Loucy (cell line): Measurements from ENCODE around the gene ATG16L1.

Experiments used
- H2AFZ ChIP-seq: fragments of 200-600 bp; sonication (generic); 2 replicates; pipeline ENCODE4 v1.6.0; 2016; ENCODE audit warnings: antibody characterized with exemption, mild to moderate bottlenecking, low read length, moderate library complexity
- H3F3A ChIP-seq: fragments of 200-600 bp; 2 replicates; pipeline ENCODE4 v1.6.0; 2016; ENCODE audit warnings: antibody characterized with exemption, low read depth, mild to moderate bottlenecking
- H3K27me3 ChIP-seq: fragments of 200-600 bp; sonication (generic); 2 replicates; pipeline ENCODE4 v1.6.1; 2014; ENCODE audit warnings: low read length, mild to moderate bottlenecking; ENCODE audit not compliant: insufficient read depth, poor library complexity, severe bottlenecking
- H3K36me3 ChIP-seq: fragments of 200-600 bp; sonication (generic); 2 replicates; pipeline ENCODE4 v1.6.1; 2016; ENCODE audit warnings: low read length; ENCODE audit not compliant: insufficient read depth
- H3K4me1 ChIP-seq: fragments of 200-600 bp; sonication (generic); 2 replicates; pipeline ENCODE4 v1.5.1; 2014; ENCODE audit warnings: low read length, mild to moderate bottlenecking; ENCODE audit not compliant: insufficient read depth, poor library complexity, severe bottlenecking
- H3K4me2 ChIP-seq: fragments of 200-600 bp; sonication (generic); 2 replicates; pipeline ENCODE4 v1.6.0; 2014; ENCODE audit warnings: antibody characterized with exemption, low read length, low read depth, mild to moderate bottlenecking; ENCODE audit not compliant: poor library complexity, severe bottlenecking
- H3K4me3 ChIP-seq: fragments of 200-600 bp; sonication (generic); 2 replicates; pipeline ENCODE4 v1.5.1; 2014; ENCODE audit warnings: low read length, mild to moderate bottlenecking, mixed read lengths; ENCODE audit not compliant: poor library complexity, severe bottlenecking
- H3K79me2 ChIP-seq: fragments of 200-600 bp; sonication (generic); 2 replicates; pipeline ENCODE4 v1.6.1; 2014; ENCODE audit warnings: low read length; ENCODE audit not compliant: insufficient read depth
- H3K9ac ChIP-seq: fragments of 200-600 bp; sonication (generic); 2 replicates; pipeline ENCODE4 v1.6.0; 2014; ENCODE audit warnings: mild to moderate bottlenecking, low read depth, low read length, moderate library complexity; ENCODE audit not compliant: poor library complexity, severe bottlenecking
- H3K9me2 ChIP-seq: fragments of 200-600 bp; sonication (generic); replicated peaks from 2 replicates; pipeline ENCODE4 v1.6.1; 2016; ENCODE audit warnings: low read depth, low read length, mixed read lengths
- H3K9me3 ChIP-seq: fragments of 200-600 bp; sonication (generic); 2 replicates; pipeline ENCODE4 v1.6.1; 2014; ENCODE audit warnings: mild to moderate bottlenecking, antibody characterized with exemption, low read length, low read depth; ENCODE audit not compliant: insufficient read depth
- H4K20me1 ChIP-seq: fragments of 200-600 bp; sonication (generic); 2 replicates; pipeline ENCODE4 v1.6.0; 2014; ENCODE audit warnings: antibody characterized with exemption, low read length, mild to moderate bottlenecking; ENCODE audit not compliant: insufficient read depth, poor library complexity, severe bottlenecking
- EZH2phosphoT487 ChIP-seq: fragments of 200-600 bp; IDR thresholded peaks from 2 replicates; pipeline ENCODE4 v1.6.1; 2018; ENCODE audit warnings: antibody characterized with exemption, mild to moderate bottlenecking, moderate library complexity, borderline replicate concordance
- TF ChIP-seq, protein P1 (sequence below): fragments of 200-600 bp; sonication (generic); conservative IDR thresholded peaks from 2 replicates; pipeline ENCODE4 v1.5.1; 2014; ENCODE audit warnings: mild to moderate bottlenecking, antibody characterized with exemption, low read length

Gene ATG16L1

DNA sequence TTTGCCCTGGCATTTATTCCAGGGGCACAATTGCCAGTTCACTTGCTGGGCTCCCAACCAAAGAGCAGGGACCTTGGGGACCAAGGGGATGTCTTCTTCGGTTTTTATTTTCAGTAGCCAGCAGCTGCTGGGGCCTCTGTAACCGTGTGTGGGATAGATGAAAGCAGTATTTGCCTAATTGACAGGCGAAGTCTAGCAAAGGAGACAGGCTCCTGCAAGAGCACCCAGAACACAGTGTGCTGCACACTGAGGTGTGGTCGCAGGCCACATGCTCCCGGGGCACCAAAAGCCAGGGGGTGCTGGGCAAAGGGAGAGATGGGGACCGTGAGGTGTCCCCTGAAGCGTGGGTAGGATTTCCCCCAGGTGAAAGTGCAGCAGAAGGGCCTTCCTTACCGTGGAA is 61.4 kb downstream of the ATG16L1 start:
- no peak overlapping the region for H3K4me2 ChIP-seq
- no peaks in the 10 kb centered on the region for H3F3A ChIP-seq
- H3K9ac ChIP-seq, result no peak overlapping the region
- no peaks in the 10 kb centered on the region for H4K20me1 ChIP-seq
- no peaks in the 10 kb centered on the region for H3K9me2 ChIP-seq
- no peak overlapping the region for H2AFZ ChIP-seq
- peaks cover 6% of the 10 kb centered on the region for H3K4me1 ChIP-seq
- H3K9me3 ChIP-seq, result no peaks in the 10 kb centered on the region
- no peak overlapping the region for H3K4me3 ChIP-seq
- no peaks in the 10 kb centered on the region for H3K27me3 ChIP-seq
- no peaks in the 10 kb centered on the region for H3K36me3 ChIP-seq
- H3K79me2 ChIP-seq, result no peaks in the 10 kb centered on the region
- TF ChIP-seq, protein P1, sequence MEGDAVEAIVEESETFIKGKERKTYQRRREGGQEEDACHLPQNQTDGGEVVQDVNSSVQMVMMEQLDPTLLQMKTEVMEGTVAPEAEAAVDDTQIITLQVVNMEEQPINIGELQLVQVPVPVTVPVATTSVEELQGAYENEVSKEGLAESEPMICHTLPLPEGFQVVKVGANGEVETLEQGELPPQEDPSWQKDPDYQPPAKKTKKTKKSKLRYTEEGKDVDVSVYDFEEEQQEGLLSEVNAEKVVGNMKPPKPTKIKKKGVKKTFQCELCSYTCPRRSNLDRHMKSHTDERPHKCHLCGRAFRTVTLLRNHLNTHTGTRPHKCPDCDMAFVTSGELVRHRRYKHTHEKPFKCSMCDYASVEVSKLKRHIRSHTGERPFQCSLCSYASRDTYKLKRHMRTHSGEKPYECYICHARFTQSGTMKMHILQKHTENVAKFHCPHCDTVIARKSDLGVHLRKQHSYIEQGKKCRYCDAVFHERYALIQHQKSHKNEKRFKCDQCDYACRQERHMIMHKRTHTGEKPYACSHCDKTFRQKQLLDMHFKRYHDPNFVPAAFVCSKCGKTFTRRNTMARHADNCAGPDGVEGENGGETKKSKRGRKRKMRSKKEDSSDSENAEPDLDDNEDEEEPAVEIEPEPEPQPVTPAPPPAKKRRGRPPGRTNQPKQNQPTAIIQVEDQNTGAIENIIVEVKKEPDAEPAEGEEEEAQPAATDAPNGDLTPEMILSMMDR, result no peak
- TF ChIP-seq EZH2phosphoT487, result no peak

GRCh38 chr2:233314180-233314925 is 62.9 kb downstream of the ATG16L1 start:
- H3K9ac ChIP-seq, result no peak overlapping the region
- peaks cover 6% of the 10 kb centered on the region for H3K4me1 ChIP-seq
- no peaks in the 10 kb centered on the region for H3K36me3 ChIP-seq
- no peaks in the 10 kb centered on the region for H3K9me3 ChIP-seq
- H3K4me3 ChIP-seq, result no peak overlapping the region
- H3K4me2 ChIP-seq, result no peak overlapping the region
- H4K20me1 ChIP-seq, result no peaks in the 10 kb centered on the region
- no peak for TF ChIP-seq EZH2phosphoT487
- TF ChIP-seq, protein P1, result no peak
- H3F3A ChIP-seq, result no peaks in the 10 kb centered on the region
- no peak overlapping the region for H2AFZ ChIP-seq
- H3K79me2 ChIP-seq, result no peaks in the 10 kb centered on the region
- no peaks in the 10 kb centered on the region for H3K9me2 ChIP-seq
- H3K27me3 ChIP-seq, result no peaks in the 10 kb centered on the region

- Histone ChIP-seq H4K20me1 (no peaks in the 10 kb centered on the region), H3K9me3 (no peaks in the 10 kb centered on the region), H3K36me3 (no peaks in the 10 kb centered on the region), H3K9me2 (no peaks in the 10 kb centered on the region), H3K4me3 (no peak overlapping the region), H3K9ac (no peak overlapping the region), H3K4me2 (no peak overlapping the region), H3K79me2 (no peaks in the 10 kb centered on the region), H3K27me3 (no peaks in the 10 kb centered on the region), H2AFZ (no peak overlapping the region), H3K4me1 (no peaks in the 10 kb centered on the region), H3F3A (no peaks in the 10 kb centered on the region)
- TF ChIP-seq, protein P1, result no peak
- TF ChIP-seq EZH2phosphoT487, result no peak
Observed at GRCh38 chr2:233317196-233317943, 65.9 kb downstream of the ATG16L1 start.
